H1 (cell line): ENCODE results near the gene CLDN34. TPM values are rescaled to one million over a fixed set of nuclear protein-coding genes. Genes with fewer than 3 reads are reported as not detected.

Experiments
- CHD2 ChIP-seq: IDR thresholded peaks from 2 replicates; pipeline ENCODE4 v1.6.1; 2012; ENCODE audit warnings: low read length, improper control_type of control experiment
- GTF2F1 ChIP-seq: IDR thresholded peaks from 2 replicates; pipeline ENCODE4 v1.6.1; 2012; ENCODE audit warnings: low read depth, low read length, improper control_type of control experiment, borderline replicate concordance
- RFX5 ChIP-seq: IDR thresholded peaks from 2 replicates; pipeline ENCODE4 v1.6.1; 2011; ENCODE audit warnings: low read depth, low read length, improper control_type of control experiment, borderline replicate concordance
- polyA plus RNA-seq, 7 experiments: library from polyadenylated mRNA; depleted of rRNA in 3 of 7; stranded (reverse) in 5 of 7; unstranded in 2 of 7; fragments of >200 nt in 5 of 7; fragments of 200-250 nt in 2 of 7; gene quantifications; 1 replicate in 5 of 7; 2 replicates in 1 of 7; 4 replicates in 1 of 7; pipeline versions ENCODE4 v1.2.1 to v1.2.3, GENCODE V29; 2011 to 2013; ENCODE audit warnings: missing spikeins in 2 of 7, mixed read lengths in 2 of 7
- total RNA-seq: library from RNA; stranded (reverse); fragmentation: NEBNext Ultra II Directional; extraction: Animal tissue kit (Norgen Biotek cat#: 25700); gene quantifications from 2 replicates; pipeline ENCODE4 v1.2.1, GENCODE V29; 2021
- TF ChIP-seq, protein P1 (sequence below): IDR thresholded peaks from 2 replicates; pipeline ENCODE4 v1.6.1; 2011; ENCODE audit warnings: low read length, improper control_type of control experiment

Gene CLDN34
- total and polyA plus RNA-seq, 2 of the 8 experiments (the other 6 are each of a cell fraction or from before 2014, with no cell fraction given), result 0.26 to 0.50 TPM

DNA sequence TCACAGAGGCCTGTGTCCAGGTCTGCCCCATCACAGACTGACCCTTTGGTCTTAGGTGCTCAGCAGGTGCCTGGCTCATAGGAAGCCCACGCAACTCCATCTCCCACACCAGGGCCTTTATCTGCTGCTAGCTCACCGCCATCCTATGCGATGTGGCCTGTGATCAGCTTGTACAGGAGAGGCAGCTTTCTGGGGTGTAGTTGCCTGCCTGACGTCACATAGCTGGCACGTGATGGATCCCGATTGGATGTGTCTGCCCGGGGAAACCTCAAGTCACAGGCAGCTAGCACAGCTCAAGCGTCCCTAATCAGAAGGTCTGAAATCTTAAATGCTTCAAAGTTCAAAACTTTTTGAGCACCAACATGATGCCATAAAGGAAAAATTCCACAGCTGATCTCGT is 41.2 kb upstream of the CLDN34 start (continued):
- TF ChIP-seq CHD2 (no peak), GTF2F1 (no peak), RFX5 (no peak)
- TF ChIP-seq, protein P1, sequence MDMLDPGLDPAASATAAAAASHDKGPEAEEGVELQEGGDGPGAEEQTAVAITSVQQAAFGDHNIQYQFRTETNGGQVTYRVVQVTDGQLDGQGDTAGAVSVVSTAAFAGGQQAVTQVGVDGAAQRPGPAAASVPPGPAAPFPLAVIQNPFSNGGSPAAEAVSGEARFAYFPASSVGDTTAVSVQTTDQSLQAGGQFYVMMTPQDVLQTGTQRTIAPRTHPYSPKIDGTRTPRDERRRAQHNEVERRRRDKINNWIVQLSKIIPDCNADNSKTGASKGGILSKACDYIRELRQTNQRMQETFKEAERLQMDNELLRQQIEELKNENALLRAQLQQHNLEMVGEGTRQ, result no peak
- TF ChIP-seq, all 59 proteins: peak for 0
